ENCODE data around the gene CCDC152. TPM values are rescaled to one million over a fixed set of nuclear protein-coding genes. Genes with fewer than 3 reads are reported as not detected.

CCDC152 gene
- total RNA-seq, 1 experiment from 2014 or later: 0.13 TPM

- no peaks in the 10 kb centered on the region for H3K79me1 ChIP-seq (ENCODE audit: insufficient read depth, low read depth, low read length, poor library complexity, severe bottlenecking)
- no peak overlapping the region for H3K4me3 Mint-ChIP-seq
- no peak overlapping the region for H2AK5ac ChIP-seq (ENCODE audit: insufficient read length, low read length)
- H3K9me3 Mint-ChIP-seq: no peaks in the 10 kb centered on the region; a peak in 1 of 5 replicates
- no peaks in the 10 kb centered on the region for H3K9me3 ChIP-seq (ENCODE audit: control insufficient read depth, low read depth, low read length)
- DNase-seq: no peak
- H3K4ac ChIP-seq (ENCODE audit: low read depth, low read length): no peak overlapping the region
- no peaks in the 10 kb centered on the region for H3K27me3 Mint-ChIP-seq (ENCODE audit: low read depth)
- H3K36me3 Mint-ChIP-seq (ENCODE audit: insufficient read depth in 1 of 3, low read depth in 3 of 3): no peaks in the 10 kb centered on the region
- no peak overlapping the region for H3K4me2 ChIP-seq (ENCODE audit: insufficient read depth, insufficient read length, low read length)
- no peaks in the 10 kb centered on the region for H3K4me1 ChIP-seq (ENCODE audit: insufficient read depth, low read length)
- no peak overlapping the region for H2BK5ac ChIP-seq (ENCODE audit: insufficient read length, low read length)
- H3K23me2 ChIP-seq (ENCODE audit: insufficient read length, low read depth, low read length, poor library complexity, severe bottlenecking): no peaks in the 10 kb centered on the region
- no peaks in the 10 kb centered on the region for H4K20me1 ChIP-seq (ENCODE audit: control insufficient read depth, insufficient read depth, insufficient read length)
- H3K9ac ChIP-seq (ENCODE audit: extremely low read depth, insufficient read length, low read length): no peak overlapping the region
- WGBS (ENCODE audit: extremely low coverage, insufficient read length, low lambda C conversion rate): no CpG with 5 or more reads among the region's 3 CpGs
- no peak overlapping the region for H4K8ac ChIP-seq (replicated peaks; ENCODE audit: insufficient read length, low read depth, low read length)
- no peak overlapping the region for H3K18ac ChIP-seq (ENCODE audit: insufficient read length, low read depth, low read length)
- H2BK15ac ChIP-seq (ENCODE audit: low read depth, low read length): no peak overlapping the region
- no peak overlapping the region for H2BK120ac ChIP-seq (ENCODE audit: low read depth, low read length, poor library complexity, severe bottlenecking)
- H3K27me3 ChIP-seq (ENCODE audit: insufficient read depth, low read length): no peaks in the 10 kb centered on the region
- no peak overlapping the region for H3T11ph ChIP-seq (ENCODE audit: low read length)
- no peak overlapping the region for H3K27ac ChIP-seq (ENCODE audit: insufficient read length, low read depth, low read length)
- H3K23ac ChIP-seq (ENCODE audit: insufficient read length, low read depth, low read length): no peak overlapping the region
- no peak overlapping the region for H3K27ac Mint-ChIP-seq
- no peak overlapping the region for H3K56ac ChIP-seq (ENCODE audit: insufficient read length, low read depth, low read length)
- H3K4me1 Mint-ChIP-seq: no peaks in the 10 kb centered on the region
- H3K14ac ChIP-seq (ENCODE audit: insufficient read depth, low read length): no peak overlapping the region
- TF ChIP-seq CTCF (conservative IDR thresholded peaks at IDR 0.05): peak; percentile 71
- no peak overlapping the region for H4K5ac ChIP-seq (ENCODE audit: insufficient read length, low read depth, low read length)
- no peak overlapping the region for H2BK12ac ChIP-seq (ENCODE audit: insufficient read length, low read depth, low read length)
- H2AFZ ChIP-seq (ENCODE audit: low read length): no peak overlapping the region
- H3K79me2 ChIP-seq (ENCODE audit: insufficient read depth, low read length): no peaks in the 10 kb centered on the region
- H4K91ac ChIP-seq (ENCODE audit: insufficient read length, low read depth, low read length): no peak overlapping the region
- H2BK20ac ChIP-seq (ENCODE audit: low read depth, low read length, poor library complexity, severe bottlenecking): no peak overlapping the region
Observed at GRCh38 chr5:42767491-42768105, 11.0 kb downstream of the CCDC152 start.
